Activated CD8-positive, alpha-beta memory T cell treated with anti-CD3 and anti-CD28 coated beads for 1 hour (primary cell): ENCODE data around the gene SVOPL.
"Not testable (repeated sequence)": the region's sequence is repeated elsewhere in the genome, so short reads cannot be mapped to it uniquely, and the experiment has no call there.

ENCODE experiments used
- DNase-seq, 2 donors: peaks; one replicate each; pipeline ENCODE4 v3.0.0-alpha.2; 2020; ENCODE audit warnings: low read depth in 1 of 2; ENCODE audit errors: extremely low read depth in 1 of 2

Gene SVOPL

DNA sequence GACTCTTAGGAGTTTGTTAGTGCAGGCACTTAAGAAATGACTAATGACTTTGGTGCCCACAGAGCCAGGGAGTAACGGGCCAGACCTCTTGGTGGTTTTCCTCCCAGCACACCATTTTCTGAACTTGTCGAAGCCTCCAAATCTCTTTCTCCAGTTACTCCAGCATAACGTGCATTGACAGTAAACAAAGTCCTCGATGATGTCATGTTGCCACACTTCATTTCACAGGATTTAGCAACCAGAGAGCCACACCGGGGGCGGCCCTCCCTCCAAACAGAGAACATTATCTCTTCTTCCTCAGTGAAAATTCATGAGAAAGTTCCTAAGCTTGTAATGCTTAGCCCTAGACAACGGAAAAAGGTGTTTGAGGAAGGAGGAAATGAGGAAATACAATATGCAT, 4.0 kb upstream of the SVOPL start:
- no peak for DNase-seq

GRCh38 chr7:138701537-138701923, 368 bp upstream of the SVOPL start:
- no peak for DNase-seq

DNA sequence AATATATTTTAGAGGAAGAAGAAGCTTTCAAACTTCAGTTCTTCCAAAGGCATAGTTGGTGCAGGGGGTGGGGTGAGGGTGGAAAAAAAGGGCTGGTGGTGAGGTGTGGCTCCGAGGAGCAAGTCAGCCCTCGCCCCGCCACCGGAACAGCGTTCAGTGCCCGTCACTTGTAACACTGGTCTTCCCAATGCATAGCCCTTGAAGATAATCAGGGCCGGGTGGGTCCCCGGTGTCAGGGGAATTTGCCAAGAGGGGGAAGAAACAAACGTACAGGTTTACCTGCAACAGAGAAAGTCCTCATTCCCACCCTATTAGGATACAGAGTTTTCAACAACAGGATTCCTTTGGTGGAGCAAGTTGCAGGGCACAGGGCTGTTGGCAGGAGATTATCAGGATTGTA, 1.5 kb downstream of the SVOPL start:
- no peak for DNase-seq

DNA sequence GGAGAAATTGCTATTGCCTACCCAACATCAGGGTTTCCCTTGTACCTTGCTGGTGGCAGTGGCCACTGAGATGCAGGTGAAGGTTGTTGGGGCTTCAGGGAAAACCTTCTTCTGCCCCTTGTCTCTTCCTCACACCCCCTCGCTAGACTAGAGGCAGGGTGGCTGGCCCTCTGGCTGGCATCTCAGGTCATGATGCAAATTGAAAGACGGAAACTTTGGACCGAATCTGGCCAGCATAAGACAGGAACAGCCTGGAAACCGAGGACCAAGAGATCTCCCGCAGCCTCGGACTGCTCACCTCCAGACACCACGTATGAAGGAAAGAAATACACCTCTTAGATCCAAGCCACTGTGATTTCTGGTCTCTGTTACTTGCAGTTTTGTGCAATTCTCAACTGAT, 2.9 kb downstream of the SVOPL start:
- no peak for DNase-seq

DNA sequence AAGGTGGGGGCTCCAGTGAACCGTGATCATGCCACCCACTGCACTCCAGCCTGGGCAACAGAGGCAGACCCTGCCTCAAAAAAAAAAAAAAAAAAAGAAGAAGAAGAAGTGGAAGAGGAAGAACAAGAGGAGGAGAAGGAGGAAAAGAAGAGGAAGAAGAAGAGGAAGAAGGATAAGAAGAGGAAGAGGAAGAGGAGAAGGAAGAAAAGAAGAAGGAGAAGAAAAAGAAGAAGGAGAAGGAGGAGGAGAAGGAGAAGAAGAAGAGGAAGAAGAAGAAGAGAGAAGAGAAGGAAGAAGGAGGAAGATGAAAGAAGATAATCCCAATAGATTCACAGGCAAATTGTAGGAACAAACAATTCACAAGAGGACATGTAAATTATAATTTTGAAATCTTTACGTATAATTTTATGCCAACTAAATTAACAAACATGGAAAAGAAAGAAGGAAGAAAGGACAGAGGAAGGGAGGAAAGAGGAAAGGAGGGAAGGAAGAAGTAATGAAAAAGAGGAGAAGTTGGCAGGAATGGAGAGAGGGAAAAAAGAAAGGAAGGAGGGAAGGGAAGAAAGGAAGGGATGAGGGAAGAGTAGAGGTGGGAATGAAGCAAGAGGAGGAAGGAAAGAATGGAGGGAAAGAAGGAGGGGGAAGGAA, 3.5 kb downstream of the SVOPL start:
- no peak for DNase-seq

DNA sequence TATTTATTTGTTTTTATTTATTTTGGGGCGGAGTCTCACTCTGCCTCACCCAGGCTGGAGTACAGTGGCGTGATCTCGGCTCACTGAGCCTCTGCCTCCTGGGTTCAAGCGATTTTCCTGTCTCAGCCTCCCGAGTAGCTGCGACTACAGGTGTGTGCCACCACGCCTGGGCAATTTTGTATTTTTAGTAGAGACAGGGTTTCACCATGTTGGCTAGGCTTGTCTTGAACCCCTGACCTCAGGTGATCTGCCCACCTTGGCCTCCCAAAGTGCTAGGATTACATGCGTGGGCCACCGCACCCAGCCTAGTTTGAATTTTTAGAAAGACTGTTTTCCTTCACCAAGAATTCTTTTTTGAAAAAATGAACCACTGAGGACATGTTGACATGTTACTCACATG, 5.4 kb downstream of the SVOPL start:
- DNase-seq: not testable (repeated sequence)

DNA sequence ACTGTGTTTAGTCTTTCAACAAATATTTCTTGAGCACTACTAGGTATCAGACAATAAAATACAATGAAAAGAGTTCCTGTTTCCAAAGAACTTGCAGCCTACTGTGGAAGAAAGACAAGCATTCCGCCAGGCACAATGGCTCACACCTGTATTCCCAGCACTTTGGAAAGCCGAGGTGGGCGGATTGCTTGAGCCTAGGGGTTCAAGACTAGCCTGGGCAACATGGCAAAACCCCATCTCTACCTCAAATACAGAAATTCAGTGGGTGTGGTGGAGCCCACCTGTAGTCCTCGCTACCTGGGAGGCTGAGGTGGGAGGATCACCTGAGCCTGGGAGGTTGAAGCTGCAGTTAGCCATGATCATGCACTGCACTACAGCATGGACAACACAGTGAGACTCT, 6.1 kb downstream of the SVOPL start:
- no peak for DNase-seq

DNA sequence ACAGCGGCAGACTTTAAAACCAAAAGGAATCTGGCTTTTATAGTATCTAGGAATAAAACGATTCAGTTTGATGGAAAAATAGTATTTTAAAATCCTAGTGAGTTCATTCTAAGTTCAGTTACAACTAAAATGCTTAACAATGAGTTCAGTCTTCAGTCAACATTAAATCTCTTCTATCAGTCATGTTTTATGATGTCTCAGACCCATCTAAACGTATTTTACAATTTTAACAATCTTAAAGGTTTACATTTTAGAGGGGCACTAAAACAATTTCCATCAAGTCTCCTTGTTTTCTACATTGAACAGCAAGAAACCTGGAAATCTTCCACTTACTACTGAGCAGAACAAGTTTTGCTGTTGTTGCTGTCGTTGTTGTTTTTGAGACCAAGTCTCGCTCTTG, 10.0 kb downstream of the SVOPL start:
- DNase-seq: no peak

GRCh38 chr7:138690495-138690894, 10.7 kb downstream of the SVOPL start:
- no peak for DNase-seq

- not testable (repeated sequence) for DNase-seq
Observed at GRCh38 chr7:138688037-138688436, 13.1 kb downstream of the SVOPL start.

- DNase-seq: no peak
Observed at GRCh38 chr7:138684340-138684739, 16.8 kb downstream of the SVOPL start.

DNA sequence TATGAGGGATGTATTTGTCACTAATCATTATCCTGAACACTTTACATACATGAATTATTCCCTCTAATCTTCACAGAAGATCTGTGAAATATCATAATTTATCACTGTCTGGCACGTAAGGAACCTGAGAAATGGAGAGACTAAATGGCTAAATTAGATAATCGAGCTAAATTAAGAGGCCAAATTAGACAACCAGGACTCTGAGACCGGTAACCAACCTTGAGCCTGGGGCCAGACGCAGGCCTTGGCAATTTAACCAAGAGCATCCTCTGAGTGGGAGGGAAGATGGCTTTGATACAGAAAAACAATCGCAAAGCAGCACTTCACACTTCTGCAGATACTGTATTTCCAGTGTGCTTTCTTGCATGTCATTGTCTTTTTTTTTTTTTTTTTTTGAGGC, 21.4 kb downstream of the SVOPL start:
- no peak for DNase-seq

GRCh38 chr7:138670594-138670993, 30.6 kb downstream of the SVOPL start:
- no peak for DNase-seq

GRCh38 chr7:138669364-138669763, 31.8 kb downstream of the SVOPL start:
- no peak for DNase-seq

DNA sequence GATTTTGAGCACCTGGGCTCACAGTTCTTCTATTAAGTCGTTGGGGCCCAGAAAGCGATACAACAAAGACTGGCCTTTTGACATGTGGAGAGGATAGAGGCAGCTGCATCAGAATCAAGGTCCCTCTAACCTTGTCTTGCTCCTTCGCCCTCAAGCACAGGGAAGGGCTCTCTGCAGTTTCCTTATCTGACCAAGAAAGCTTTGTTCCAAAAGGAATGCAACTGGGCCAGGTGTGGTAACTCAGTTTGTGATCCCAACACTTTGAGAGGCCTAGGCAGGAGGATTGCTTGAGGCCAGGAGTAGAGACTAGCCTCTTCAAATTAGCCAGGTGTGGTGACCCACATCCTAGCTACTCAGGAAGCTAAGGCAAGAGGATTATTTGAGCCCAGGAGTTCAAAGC, 32.2 kb downstream of the SVOPL start:
- no peak for DNase-seq

DNA sequence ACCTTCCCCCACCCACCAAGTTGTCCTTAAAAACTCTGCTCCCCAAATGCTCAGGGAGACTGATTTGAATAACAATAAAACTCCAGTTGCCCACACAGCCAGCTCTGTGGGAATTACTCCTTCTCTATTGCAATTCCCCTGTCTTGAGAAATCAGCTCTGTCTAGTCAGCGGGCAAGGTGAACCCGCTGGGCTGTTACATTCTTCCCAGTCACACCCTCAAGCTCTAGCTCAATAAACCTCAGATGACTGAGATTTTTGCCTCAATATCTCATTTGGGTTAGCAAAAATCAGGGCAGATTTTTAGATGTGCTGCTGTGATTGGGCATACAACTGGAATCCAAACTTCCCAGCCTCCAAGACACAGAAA, 32.9 kb downstream of the SVOPL start:
- DNase-seq: no peak

- no peak for DNase-seq
Observed at GRCh38 chr7:138667535-138668228, 33.5 kb downstream of the SVOPL start.

GRCh38 chr7:138666385-138666784, 34.8 kb downstream of the SVOPL start:
- DNase-seq: no peak

GRCh38 chr7:138665669-138666140, 35.5 kb downstream of the SVOPL start:
- DNase-seq: no peak

GRCh38 chr7:138665249-138665648, 35.9 kb downstream of the SVOPL start:
- DNase-seq: no peak

DNA sequence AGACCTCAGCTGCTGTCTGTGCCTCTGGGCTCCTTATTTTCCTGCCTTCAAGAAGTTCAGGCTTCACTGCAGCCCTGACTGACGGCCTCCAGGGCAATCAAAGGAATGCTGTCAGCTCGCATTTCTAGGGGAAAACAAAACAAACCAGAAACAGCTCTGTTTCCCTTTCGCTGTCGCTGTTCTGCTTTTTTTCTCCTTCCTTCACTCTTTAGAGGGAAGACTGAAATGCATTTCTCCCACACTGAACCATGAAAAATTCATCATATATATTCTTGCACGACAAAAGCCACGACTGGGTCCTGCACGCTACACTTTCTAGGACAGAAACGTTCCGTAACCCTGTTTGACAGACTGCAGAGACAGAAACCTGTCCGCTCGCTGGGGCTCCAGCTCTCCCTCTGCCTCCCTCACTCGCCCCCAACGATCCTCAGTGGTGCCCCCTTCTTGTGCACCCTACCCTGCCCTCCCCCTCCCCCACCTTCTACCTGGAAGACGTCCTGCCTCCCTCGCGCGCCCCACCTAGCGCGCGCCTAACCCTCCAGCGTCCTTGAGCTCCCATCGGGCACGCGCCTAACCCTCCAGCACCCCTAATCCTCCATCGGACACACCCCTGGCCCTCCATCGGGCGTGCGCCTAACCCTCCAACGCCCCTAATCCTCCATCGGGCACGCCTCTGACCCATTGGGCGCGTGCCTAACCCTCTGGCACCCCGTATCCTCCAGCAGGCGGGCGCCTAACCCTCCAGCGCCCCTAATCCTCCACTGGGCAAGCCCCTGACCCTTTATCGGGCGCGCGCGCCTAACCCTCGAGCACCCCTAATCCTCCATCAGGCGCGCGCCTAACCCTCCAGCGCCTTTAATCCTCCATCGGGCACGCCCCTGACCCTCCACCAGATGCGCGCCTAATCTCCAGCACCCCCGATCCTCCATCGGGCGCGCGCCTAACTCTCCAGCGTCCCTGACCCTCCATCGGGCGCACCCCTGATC, 37.1 kb downstream of the SVOPL start:
- DNase-seq: no peak

DNA sequence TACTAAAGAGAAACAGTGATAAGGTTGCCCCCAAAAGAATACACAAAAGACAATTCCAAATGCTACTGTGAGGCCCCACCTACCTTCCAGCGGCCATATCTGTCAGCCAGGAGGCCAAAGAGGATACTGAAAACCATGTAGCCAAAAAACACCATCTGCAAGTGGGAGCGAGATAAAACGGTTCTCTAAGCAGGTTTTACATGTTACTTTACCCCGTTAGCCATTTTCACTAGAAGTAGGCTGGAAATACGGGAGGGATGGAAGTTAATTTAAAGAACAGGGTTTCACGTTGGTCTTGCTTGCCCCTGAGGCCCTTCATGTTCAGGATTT, 38.2 kb downstream of the SVOPL start:
- no peak for DNase-seq
